SK-N-SH treated with all-trans-retinoic acid at 6 μM for 48 hours (cell line): ENCODE measurements around the gene MTCL1.

Source experiments
- ATAC-seq: fragments of 200-7000 bp; cut with Tn5 transposase; 3 replicates; pipeline ENCODE4 v1.9.1; 2020; ENCODE audit warnings: mild to moderate bottlenecking, moderate library complexity
- ARNTL ChIP-seq: fragments of 450-650 bp; formaldehyde crosslinking; IDR thresholded peaks from 2 replicates; pipeline ENCODE4 v1.5.0; 2020; ENCODE audit warnings: low read depth, mild to moderate bottlenecking, moderate library complexity, borderline replicate concordance
- BACH2 ChIP-seq: fragments of 250-450 bp; sonication (Bioruptor Pico); IDR thresholded peaks from 2 replicates; pipeline ENCODE4 v1.9.0; 2021; ENCODE audit warnings: mild to moderate bottlenecking, borderline replicate concordance
- CSDC2 ChIP-seq: fragments of 250-450 bp; sonication (Bioruptor Pico); IDR thresholded peaks from 2 replicates; pipeline ENCODE4 v1.5.0; 2020; ENCODE audit warnings: mild to moderate bottlenecking, moderate library complexity
- GLIS3 ChIP-seq: fragments of 250-450 bp; sonication (Bioruptor Pico); IDR thresholded peaks from 2 replicates; pipeline ENCODE4 v1.5.0; 2020; ENCODE audit warnings: mild to moderate bottlenecking, moderate library complexity
- ISL1 ChIP-seq: fragments of 250-450 bp; sonication (Bioruptor Pico); IDR thresholded peaks from 2 replicates; pipeline ENCODE4 v2.1.2; 2022; ENCODE audit warnings: mild to moderate bottlenecking, moderate library complexity
- OSR1 ChIP-seq: fragments of 250-450 bp; sonication (Bioruptor Pico); IDR thresholded peaks from 2 replicates; pipeline ENCODE4 v1.8.0; 2022; ENCODE audit warnings: moderate library complexity, mild to moderate bottlenecking, inconsistent platforms
- RARB ChIP-seq: fragments of 250-450 bp; sonication (Bioruptor Pico); IDR thresholded peaks from 2 replicates; pipeline ENCODE4 v1.8.0; 2021; ENCODE audit warnings: mild to moderate bottlenecking, moderate library complexity
- SNAI2 ChIP-seq: fragments of 250-450 bp; sonication (Bioruptor Pico); IDR thresholded peaks from 2 replicates; pipeline ENCODE4 v1.5.0; 2020; ENCODE audit warnings: mild to moderate bottlenecking, moderate library complexity
- TCF4 ChIP-seq: fragments of 250-450 bp; sonication (Bioruptor Pico); IDR thresholded peaks from 2 replicates; pipeline ENCODE4 v1.8.0; 2021; ENCODE audit warnings: mild to moderate bottlenecking, moderate library complexity, borderline replicate concordance
- TOX ChIP-seq: fragments of 250-450 bp; sonication (Bioruptor Pico); IDR thresholded peaks from 2 replicates; pipeline ENCODE4 v1.8.0; 2021; ENCODE audit warnings: mild to moderate bottlenecking, moderate library complexity, borderline replicate concordance
- ZC3H10 ChIP-seq: fragments of 250-450 bp; sonication (Bioruptor Pico); IDR thresholded peaks from 2 replicates; pipeline ENCODE4 v1.5.1; 2021; ENCODE audit warnings: mild to moderate bottlenecking, moderate library complexity
- ZFP3 ChIP-seq: fragments of 250-450 bp; sonication (Bioruptor Pico); IDR thresholded peaks from 2 replicates; pipeline ENCODE4 v1.5.0; 2020; ENCODE audit warnings: mild to moderate bottlenecking, moderate library complexity
- ZFP30 ChIP-seq: fragments of 450-650 bp; formaldehyde crosslinking; IDR thresholded peaks from 2 replicates; pipeline ENCODE4 v1.5.0; 2022; ENCODE audit warnings: mild to moderate bottlenecking, moderate library complexity
- ZNF565 ChIP-seq: fragments of 450-650 bp; formaldehyde crosslinking; conservative IDR thresholded peaks from 2 replicates; pipeline ENCODE4 v1.5.0; 2020; ENCODE audit warnings: low read depth, mild to moderate bottlenecking, moderate library complexity
- ZNF70 ChIP-seq: fragments of 450-650 bp; formaldehyde crosslinking; IDR thresholded peaks from 2 replicates; pipeline ENCODE4 v1.5.0; 2020; ENCODE audit warnings: mild to moderate bottlenecking, moderate library complexity
- ZNF8 ChIP-seq: fragments of 450-650 bp; formaldehyde crosslinking; IDR thresholded peaks from 2 replicates; pipeline ENCODE4 v1.5.0; 2020; ENCODE audit warnings: mild to moderate bottlenecking, moderate library complexity
- TF ChIP-seq, protein P1 (sequence below): fragments of 250-450 bp; sonication (Bioruptor Pico); IDR thresholded peaks from 2 replicates; pipeline ENCODE4 v1.8.0; 2021; ENCODE audit warnings: low read depth, mild to moderate bottlenecking, moderate library complexity, borderline replicate concordance
- TF ChIP-seq, protein P2 (sequence below): fragments of 250-450 bp; sonication (Bioruptor Pico); IDR thresholded peaks from 2 replicates; pipeline ENCODE4 v1.5.0; 2020; ENCODE audit warnings: mild to moderate bottlenecking, moderate library complexity
- TF ChIP-seq, protein P3 (sequence below): fragments of 250-450 bp; sonication (Bioruptor Pico); IDR thresholded peaks from 2 replicates; pipeline ENCODE4 v1.8.0; 2020; ENCODE audit warnings: mild to moderate bottlenecking, moderate library complexity, borderline replicate concordance
- TF ChIP-seq, protein P4 (sequence below): fragments of 250-450 bp; sonication (Bioruptor Pico); IDR thresholded peaks from 2 replicates; pipeline ENCODE4 v1.5.1; 2021; ENCODE audit warnings: mild to moderate bottlenecking, moderate library complexity

MTCL1 gene

DNA sequence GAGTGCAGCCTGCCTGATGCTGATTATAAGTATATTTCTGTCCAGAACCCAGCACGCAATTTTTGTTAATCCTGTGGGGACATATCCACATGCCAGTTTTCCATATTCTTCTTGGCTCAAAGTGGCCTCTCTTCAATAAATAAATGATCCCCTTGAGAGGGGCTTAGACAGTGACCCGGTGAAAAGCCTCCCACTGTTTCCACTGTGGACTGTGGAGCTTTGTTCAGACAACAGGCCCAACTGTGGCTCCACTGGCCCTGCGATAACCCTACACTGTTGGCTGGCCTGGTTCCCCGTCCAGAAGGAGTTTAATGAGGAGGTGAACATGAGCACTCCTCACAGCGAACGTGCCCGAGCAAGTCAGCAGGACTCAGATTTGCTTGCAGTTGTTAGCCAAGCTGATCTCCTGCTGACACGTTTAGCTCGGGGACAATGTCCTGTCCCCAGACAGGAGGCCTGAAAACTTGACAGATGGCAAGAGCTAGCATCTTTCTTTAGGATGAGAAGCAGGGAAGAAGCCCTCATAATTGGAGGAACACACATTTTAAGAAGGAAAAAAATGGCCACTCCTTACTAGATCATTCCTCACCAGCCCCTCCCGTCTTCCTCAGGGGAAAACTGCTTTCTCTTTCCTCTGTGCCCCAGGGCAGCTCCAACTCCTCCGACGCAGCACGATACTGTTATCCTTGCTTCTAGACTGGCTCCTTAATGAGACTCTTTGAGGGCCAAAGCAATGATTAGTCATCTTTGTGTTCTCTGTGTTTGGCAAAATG lies 20.0 kb upstream of the MTCL1 start:
- ATAC-seq = no peak
- TF ChIP-seq, protein P1, sequence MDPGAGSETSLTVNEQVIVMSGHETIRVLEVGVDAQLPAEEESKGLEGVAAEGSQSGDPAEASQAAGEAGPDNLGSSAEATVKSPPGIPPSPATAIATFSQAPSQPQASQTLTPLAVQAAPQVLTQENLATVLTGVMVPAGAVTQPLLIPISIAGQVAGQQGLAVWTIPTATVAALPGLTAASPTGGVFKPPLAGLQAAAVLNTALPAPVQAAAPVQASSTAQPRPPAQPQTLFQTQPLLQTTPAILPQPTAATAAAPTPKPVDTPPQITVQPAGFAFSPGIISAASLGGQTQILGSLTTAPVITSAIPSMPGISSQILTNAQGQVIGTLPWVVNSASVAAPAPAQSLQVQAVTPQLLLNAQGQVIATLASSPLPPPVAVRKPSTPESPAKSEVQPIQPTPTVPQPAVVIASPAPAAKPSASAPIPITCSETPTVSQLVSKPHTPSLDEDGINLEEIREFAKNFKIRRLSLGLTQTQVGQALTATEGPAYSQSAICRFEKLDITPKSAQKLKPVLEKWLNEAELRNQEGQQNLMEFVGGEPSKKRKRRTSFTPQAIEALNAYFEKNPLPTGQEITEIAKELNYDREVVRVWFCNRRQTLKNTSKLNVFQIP (CRISPR knock-in tag) = no peak
- no peak for TF ChIP-seq CSDC2 (CRISPR knock-in tag)
- no peak for TF ChIP-seq ZFP3 (CRISPR knock-in tag)
- TF ChIP-seq OSR1 (CRISPR knock-in tag) = no peak
- TF ChIP-seq ARNTL (CRISPR knock-in tag) = no peak
- TF ChIP-seq TCF4 = no peak
- TF ChIP-seq ISL1 (CRISPR knock-in tag) = no peak
- TF ChIP-seq, protein P2, sequence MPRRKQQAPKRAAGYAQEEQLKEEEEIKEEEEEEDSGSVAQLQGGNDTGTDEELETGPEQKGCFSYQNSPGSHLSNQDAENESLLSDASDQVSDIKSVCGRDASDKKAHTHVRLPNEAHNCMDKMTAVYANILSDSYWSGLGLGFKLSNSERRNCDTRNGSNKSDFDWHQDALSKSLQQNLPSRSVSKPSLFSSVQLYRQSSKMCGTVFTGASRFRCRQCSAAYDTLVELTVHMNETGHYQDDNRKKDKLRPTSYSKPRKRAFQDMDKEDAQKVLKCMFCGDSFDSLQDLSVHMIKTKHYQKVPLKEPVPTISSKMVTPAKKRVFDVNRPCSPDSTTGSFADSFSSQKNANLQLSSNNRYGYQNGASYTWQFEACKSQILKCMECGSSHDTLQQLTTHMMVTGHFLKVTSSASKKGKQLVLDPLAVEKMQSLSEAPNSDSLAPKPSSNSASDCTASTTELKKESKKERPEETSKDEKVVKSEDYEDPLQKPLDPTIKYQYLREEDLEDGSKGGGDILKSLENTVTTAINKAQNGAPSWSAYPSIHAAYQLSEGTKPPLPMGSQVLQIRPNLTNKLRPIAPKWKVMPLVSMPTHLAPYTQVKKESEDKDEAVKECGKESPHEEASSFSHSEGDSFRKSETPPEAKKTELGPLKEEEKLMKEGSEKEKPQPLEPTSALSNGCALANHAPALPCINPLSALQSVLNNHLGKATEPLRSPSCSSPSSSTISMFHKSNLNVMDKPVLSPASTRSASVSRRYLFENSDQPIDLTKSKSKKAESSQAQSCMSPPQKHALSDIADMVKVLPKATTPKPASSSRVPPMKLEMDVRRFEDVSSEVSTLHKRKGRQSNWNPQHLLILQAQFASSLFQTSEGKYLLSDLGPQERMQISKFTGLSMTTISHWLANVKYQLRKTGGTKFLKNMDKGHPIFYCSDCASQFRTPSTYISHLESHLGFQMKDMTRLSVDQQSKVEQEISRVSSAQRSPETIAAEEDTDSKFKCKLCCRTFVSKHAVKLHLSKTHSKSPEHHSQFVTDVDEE (CRISPR knock-in tag) = no peak
- TF ChIP-seq, protein P3, sequence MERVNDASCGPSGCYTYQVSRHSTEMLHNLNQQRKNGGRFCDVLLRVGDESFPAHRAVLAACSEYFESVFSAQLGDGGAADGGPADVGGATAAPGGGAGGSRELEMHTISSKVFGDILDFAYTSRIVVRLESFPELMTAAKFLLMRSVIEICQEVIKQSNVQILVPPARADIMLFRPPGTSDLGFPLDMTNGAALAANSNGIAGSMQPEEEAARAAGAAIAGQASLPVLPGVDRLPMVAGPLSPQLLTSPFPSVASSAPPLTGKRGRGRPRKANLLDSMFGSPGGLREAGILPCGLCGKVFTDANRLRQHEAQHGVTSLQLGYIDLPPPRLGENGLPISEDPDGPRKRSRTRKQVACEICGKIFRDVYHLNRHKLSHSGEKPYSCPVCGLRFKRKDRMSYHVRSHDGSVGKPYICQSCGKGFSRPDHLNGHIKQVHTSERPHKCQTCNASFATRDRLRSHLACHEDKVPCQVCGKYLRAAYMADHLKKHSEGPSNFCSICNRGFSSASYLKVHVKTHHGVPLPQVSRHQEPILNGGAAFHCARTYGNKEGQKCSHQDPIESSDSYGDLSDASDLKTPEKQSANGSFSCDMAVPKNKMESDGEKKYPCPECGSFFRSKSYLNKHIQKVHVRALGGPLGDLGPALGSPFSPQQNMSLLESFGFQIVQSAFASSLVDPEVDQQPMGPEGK (CRISPR knock-in tag) = no peak

DNA sequence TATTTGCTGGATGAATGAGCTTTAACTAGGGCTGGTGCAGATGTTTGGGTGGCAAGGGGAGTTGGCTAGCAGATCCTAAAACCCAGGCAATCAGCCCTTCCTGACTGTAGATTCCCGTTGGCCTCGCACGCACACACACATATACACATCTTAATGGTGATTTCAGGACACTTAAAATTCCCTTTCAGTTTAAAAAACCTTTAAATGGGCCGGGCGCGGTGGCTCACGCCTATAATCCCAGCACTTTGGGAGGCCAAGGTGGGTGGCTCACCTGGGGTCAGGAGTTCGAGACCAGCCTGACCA lies 19.5 kb upstream of the MTCL1 start:
- no peak for ATAC-seq
- TF ChIP-seq ZNF70 = no peak
- TF ChIP-seq, protein P4, sequence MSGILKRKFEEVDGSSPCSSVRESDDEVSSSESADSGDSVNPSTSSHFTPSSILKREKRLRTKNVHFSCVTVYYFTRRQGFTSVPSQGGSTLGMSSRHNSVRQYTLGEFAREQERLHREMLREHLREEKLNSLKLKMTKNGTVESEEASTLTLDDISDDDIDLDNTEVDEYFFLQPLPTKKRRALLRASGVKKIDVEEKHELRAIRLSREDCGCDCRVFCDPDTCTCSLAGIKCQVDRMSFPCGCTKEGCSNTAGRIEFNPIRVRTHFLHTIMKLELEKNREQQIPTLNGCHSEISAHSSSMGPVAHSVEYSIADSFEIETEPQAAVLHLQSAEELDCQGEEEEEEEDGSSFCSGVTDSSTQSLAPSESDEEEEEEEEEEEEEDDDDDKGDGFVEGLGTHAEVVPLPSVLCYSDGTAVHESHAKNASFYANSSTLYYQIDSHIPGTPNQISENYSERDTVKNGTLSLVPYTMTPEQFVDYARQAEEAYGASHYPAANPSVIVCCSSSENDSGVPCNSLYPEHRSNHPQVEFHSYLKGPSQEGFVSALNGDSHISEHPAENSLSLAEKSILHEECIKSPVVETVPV = no peak
- TF ChIP-seq ARNTL (CRISPR knock-in tag) = no peak
- no peak for TF ChIP-seq GLIS3 (CRISPR knock-in tag)
- TF ChIP-seq OSR1 (CRISPR knock-in tag) = no peak
- TF ChIP-seq SNAI2 (CRISPR knock-in tag) = no peak
- TF ChIP-seq RARB (CRISPR knock-in tag) = no peak
- no peak for TF ChIP-seq ZC3H10 (CRISPR knock-in tag)
- TF ChIP-seq, protein P1 (CRISPR knock-in tag) = no peak
- TF ChIP-seq BACH2 (CRISPR knock-in tag) = no peak
- TF ChIP-seq ZNF565 = no peak
- TF ChIP-seq, protein P3 (CRISPR knock-in tag) = no peak
- no peak for TF ChIP-seq ZNF8 (CRISPR knock-in tag)
- no peak for TF ChIP-seq ZFP30 (CRISPR knock-in tag)
- TF ChIP-seq, protein P2 (CRISPR knock-in tag) = no peak
- TF ChIP-seq CSDC2 (CRISPR knock-in tag) = no peak
- no peak for TF ChIP-seq TOX (CRISPR knock-in tag)
- TF ChIP-seq TCF4 = no peak
- TF ChIP-seq, all 23 proteins: peak for 0
